Activated CD8-positive, alpha-beta memory T cell treated with anti-CD3 and anti-CD28 coated beads, Interleukin-2, amount 10 ng/mL, durations not matched to agents 7 days and 5 days (primary cell): Measurements from ENCODE around the gene PAK5. TPM values are rescaled to one million over a fixed set of nuclear protein-coding genes. Genes with fewer than 3 reads are reported as not detected.

Source experiments
- ATAC-seq: fragments of 150-1000 bp; cut with Tn5 transposase; one replicate; pipeline ENCODE4 v1.10.0; 2021; ENCODE audit warnings: moderate library complexity
- CTCF ChIA-PET: fragments of 350-600 bp; sonication (Branson Sonifier 250); formaldehyde crosslinking; loops from one replicate; lab custom pipeline; 2021; ENCODE audit warnings: antibody characterized with exemption; lab: Charles Lee
- DNase-seq: peaks from one replicate; pipeline ENCODE4 v3.0.0-alpha.2; 2020
- H3K27ac Mint-ChIP-seq: one replicate; pipeline ENCODE4 v1.8.0; 2021; ENCODE audit warnings: mild to moderate bottlenecking, mixed read lengths
- H3K27me3 Mint-ChIP-seq: one replicate; pipeline ENCODE4 v1.8.0; 2021; ENCODE audit warnings: mixed read lengths
- H3K36me3 Mint-ChIP-seq: one replicate; pipeline ENCODE4 v1.8.0; 2021; ENCODE audit warnings: mild to moderate bottlenecking, mixed read lengths
- H3K4me1 Mint-ChIP-seq: one replicate; pipeline ENCODE4 v1.8.0; 2021; ENCODE audit warnings: mixed read lengths
- H3K4me3 Mint-ChIP-seq: one replicate; pipeline ENCODE4 v1.8.0; 2021; ENCODE audit warnings: mild to moderate bottlenecking, moderate library complexity, mixed read lengths
- H3K9me3 Mint-ChIP-seq: one replicate; pipeline ENCODE4 v1.8.0; 2022; ENCODE audit warnings: low read depth, mixed read lengths
- total RNA-seq, 2 experiments: library from RNA; stranded (reverse); gene quantifications; one replicate each; pipeline ENCODE4 v1.2.3, GENCODE V29; 2021

The PAK5 gene
- total RNA-seq, 2 experiments from 2014 or later, result not detected

DNA sequence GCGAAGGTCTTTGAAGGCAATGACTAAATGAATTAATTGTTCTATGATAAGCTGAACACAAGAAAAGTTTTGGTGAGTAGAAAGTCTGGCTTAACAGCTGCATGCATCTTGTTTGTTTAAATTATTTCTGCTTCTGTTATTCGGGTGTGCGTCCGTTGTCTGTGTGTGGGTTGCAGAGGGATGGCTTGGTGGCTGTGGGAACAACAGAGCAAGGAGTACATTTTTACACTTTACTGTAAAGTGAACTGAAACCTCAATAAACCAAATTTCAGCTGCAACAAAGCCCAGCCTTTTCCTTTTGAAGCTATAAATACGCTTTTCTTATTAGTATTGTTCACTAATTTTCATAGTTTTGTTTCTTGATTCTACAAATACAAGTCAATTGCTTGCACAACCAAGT, 328.0 kb downstream of the PAK5 start:
- CTCF ChIA-PET, result no interaction called here
- no peak for DNase-seq
- Mint-ChIP-seq H3K36me3 (no peaks in the 10 kb centered on the region), H3K27ac (no peak overlapping the region), H3K4me3 (no peak overlapping the region), H3K9me3 (no peaks in the 10 kb centered on the region), H3K27me3 (peaks cover 78% of the 10 kb centered on the region), H3K4me1 (no peaks in the 10 kb centered on the region)
- ATAC-seq, result no peak

DNA sequence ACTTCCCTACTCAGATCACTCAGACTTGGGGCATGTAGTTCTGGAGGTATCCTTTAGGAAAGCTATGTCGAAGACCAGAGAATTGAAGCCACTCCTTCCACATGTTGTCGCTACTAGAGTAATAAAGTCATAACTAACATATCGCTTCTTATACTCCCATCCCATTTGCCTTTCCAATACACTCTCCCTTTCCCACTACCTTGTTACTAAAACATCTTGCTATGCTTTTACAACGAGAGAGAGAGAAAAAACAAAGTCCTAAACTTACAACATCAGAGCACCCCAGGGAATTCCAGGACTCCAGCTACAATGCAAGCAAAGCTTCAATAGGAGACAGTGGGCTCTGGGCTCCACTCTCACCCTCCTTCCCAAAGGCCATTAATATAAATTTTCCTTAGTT, 329.6 kb downstream of the PAK5 start:
- H3K27me3 Mint-ChIP-seq, result peaks cover 66% of the 10 kb centered on the region
- no peaks in the 10 kb centered on the region for H3K9me3 Mint-ChIP-seq
- H3K36me3 Mint-ChIP-seq, result no peaks in the 10 kb centered on the region
- ATAC-seq (no peak), DNase-seq (no peak)
- H3K4me1 Mint-ChIP-seq, result no peaks in the 10 kb centered on the region
- CTCF ChIA-PET, result no interaction called here
- H3K4me3 Mint-ChIP-seq, result no peak overlapping the region
- H3K27ac Mint-ChIP-seq, result no peak overlapping the region

DNA sequence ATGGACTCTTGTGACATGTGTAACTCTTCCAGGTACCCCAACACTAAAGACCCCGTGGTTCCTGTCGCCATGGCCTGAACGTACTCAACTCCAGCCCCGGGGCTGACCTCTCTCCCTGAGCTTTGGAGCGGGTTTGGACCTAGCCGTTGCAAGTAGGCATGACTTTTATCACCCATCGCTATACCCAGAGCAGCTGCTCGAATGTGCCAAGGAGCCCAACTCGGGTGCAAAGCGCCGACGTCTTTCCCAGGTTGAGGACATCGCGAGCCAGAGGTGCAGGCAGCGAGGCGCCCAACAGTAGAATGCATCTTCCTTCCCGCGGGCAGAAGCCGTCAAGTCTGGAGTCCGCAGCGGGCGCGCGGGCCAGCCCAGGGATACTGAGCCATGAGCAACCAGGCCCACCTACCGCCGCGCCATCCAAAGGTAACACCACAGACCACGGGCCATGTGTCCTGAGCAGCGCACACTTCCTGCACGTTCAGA, 330.1 kb downstream of the PAK5 start:
- CTCF ChIA-PET, result no interaction called here
- H3K27me3 Mint-ChIP-seq, result peaks cover 61% of the 10 kb centered on the region
- H3K9me3 Mint-ChIP-seq, result no peaks in the 10 kb centered on the region
- no peaks in the 10 kb centered on the region for H3K4me1 Mint-ChIP-seq
- H3K4me3 Mint-ChIP-seq, result no peak overlapping the region
- no peak for ATAC-seq
- no peak for DNase-seq
- H3K27ac Mint-ChIP-seq, result no peak overlapping the region
- H3K36me3 Mint-ChIP-seq, result no peaks in the 10 kb centered on the region

DNA sequence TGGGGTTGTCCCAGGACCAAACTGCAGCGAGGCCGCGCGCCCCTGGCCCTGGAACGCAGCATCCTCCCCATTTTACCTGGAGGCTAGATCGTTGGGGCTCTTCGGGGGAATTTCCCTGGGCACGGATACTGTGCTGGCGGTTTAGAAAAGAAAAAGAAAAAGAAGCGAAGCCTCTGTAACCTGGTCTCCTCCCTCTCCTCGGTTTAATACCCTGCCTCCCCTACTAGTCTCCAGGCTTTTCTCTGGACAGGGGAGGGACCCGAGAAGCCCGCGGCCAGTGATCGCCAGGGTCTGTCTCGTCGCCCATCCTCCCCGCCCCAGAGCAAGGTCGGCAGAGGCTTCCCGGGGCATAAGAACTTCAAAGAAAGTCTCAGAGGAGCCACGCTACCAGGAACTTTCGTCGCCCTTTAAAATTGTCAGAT, 330.6 kb downstream of the PAK5 start:
- Mint-ChIP-seq H3K36me3 (no peaks in the 10 kb centered on the region), H3K9me3 (no peaks in the 10 kb centered on the region), H3K27ac (no peak overlapping the region), H3K4me1 (no peaks in the 10 kb centered on the region), H3K27me3 (peaks cover 56% of the 10 kb centered on the region), H3K4me3 (no peak overlapping the region)
- no peak for DNase-seq
- CTCF ChIA-PET, result no interaction called here
- ATAC-seq, result no peak

DNA sequence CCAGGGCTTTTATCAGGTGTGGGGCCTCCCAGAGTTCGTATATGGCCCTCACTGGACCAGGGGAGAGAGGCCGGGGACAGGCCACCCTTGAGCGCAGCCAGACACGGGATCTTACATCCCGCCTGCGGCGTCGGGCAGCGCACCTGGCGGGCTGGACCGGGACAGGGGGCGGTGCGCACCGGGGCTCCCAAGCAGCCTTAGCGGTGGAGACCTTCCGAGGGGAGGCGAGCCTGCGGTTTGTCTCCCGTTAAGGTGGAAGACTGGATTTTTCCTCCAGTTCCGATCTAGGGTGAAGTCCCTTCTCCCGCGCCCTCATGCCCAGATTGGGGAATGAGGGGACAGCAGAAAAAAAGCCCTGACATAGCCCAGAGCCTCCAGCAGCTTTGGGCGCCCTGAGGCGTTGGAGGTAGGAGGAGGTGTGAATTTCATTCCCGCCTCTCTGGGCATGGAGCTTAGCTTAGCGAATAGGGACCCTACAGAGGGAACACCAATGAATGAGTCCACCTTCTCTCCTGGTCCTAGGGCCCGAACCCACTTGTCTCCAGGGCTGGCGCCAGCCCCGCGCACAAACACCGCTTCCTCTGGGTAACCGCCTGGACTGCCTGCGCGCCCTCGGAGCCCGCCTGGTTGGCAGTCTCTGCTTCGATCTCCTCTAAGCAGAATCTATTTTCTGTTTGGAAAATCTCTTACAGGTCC, 331.2 kb downstream of the PAK5 start:
- H3K36me3 Mint-ChIP-seq, result no peaks in the 10 kb centered on the region
- CTCF ChIA-PET, result no interaction called here
- H3K27ac Mint-ChIP-seq, result no peak overlapping the region
- H3K4me1 Mint-ChIP-seq, result no peaks in the 10 kb centered on the region
- H3K27me3 Mint-ChIP-seq, result peaks cover 56% of the 10 kb centered on the region
- ATAC-seq (no peak), DNase-seq (no peak)
- no peak overlapping the region for H3K4me3 Mint-ChIP-seq
- H3K9me3 Mint-ChIP-seq, result no peaks in the 10 kb centered on the region

DNA sequence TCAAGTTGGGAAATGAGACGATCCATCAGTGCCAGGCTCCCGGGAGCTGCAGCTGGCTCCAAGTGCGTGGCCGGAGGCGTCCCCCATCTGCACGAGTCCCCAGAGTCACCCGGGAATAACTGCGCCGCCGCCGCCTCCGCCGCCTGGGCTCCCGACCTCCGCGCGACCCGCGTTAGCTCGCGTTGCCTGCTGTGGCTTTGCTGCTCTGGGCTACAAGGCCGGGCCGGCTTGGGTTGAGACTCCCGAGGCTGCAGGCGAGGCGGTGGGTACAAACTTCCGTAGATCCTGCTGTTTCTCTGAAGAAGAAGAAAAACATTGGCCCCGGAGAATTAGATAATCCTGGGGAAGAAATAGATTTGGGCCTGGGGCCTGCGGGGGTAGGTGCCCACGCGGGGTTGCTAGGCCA, 331.9 kb downstream of the PAK5 start:
- H3K27me3 Mint-ChIP-seq, result peaks cover 50% of the 10 kb centered on the region
- ATAC-seq (no peak), DNase-seq (no peak)
- H3K4me3 Mint-ChIP-seq, result no peak overlapping the region
- no peaks in the 10 kb centered on the region for H3K4me1 Mint-ChIP-seq
- no peak overlapping the region for H3K27ac Mint-ChIP-seq
- CTCF ChIA-PET, result no interaction called here
- no peaks in the 10 kb centered on the region for H3K9me3 Mint-ChIP-seq
- no peaks in the 10 kb centered on the region for H3K36me3 Mint-ChIP-seq

DNA sequence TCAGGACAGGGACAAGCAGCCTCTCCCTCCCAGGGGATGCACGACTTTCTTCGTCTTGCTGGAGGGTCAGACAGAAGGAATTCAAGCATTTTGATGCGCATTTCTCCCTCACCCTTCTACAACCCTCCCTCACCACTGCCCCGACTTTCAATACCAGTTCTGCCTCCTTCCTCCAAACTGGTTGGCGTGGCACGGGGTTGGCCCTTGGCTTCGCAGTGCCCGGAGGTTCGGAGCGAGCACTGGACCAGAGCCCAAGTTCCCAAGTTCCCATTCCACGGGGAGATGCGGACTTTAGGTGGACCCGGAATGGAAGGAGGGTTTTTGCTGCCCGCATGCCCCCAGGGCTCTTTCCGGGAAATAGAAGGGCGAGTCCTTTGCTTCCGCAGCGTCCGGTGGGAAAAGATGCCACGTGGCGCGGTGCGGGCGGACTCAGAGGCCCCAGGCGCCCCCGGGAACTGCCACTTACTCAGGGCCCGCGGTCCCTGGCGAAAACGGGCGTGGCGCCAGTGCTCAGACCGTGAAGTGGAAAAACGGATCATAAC, 332.5 kb downstream of the PAK5 start:
- CTCF ChIA-PET, result no interaction called here

DNA sequence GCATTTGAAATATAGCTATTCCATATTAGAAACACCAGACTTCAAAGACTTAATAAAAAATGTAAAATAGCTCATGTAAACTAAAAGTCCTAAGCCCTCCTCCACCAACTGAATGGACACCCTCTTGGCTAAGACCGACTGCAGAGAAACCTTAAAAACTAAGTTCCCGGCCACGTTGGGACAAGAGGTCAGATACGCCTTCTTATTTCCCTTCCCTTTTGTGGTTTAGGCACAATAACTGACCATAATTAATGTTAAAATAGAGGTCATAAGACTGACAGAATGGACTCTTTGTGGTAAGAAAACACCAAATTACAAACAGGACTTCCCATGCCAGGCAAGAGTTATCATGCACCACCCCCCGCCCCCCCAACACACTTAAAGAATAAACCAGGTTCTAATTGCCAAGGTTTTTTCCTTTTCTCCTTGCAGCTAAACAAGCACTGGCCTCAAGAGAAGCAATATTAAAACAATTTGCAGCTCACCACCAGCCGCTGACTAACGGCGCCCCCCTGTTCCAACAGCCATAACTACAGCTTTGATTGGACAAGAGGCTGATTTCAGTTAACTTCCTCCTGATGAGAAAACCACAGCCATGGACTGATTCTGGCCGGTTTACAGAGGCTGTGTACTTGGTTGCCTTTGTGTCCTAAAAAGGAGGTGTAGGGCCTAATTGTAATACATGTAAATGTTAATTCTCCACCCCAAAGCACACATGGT, 335.2 kb downstream of the PAK5 start:
- H3K4me1 Mint-ChIP-seq, result no peaks in the 10 kb centered on the region
- CTCF ChIA-PET, result no interaction called here
- no peaks in the 10 kb centered on the region for H3K9me3 Mint-ChIP-seq
- H3K36me3 Mint-ChIP-seq, result no peaks in the 10 kb centered on the region
- H3K27me3 Mint-ChIP-seq, result peaks cover 24% of the 10 kb centered on the region
- no peak overlapping the region for H3K27ac Mint-ChIP-seq
- no peak overlapping the region for H3K4me3 Mint-ChIP-seq
- DNase-seq (no peak), ATAC-seq (no peak)

More for the DNA sequence above, 332.5 kb downstream of the PAK5 start:
- Mint-ChIP-seq H3K36me3 (no peaks in the 10 kb centered on the region), H3K27ac (no peak overlapping the region), H3K27me3 (peaks cover 44% of the 10 kb centered on the region), H3K4me1 (no peaks in the 10 kb centered on the region), H3K9me3 (no peaks in the 10 kb centered on the region), H3K4me3 (no peak overlapping the region)
- no peak for DNase-seq
- no peak for ATAC-seq

DNA sequence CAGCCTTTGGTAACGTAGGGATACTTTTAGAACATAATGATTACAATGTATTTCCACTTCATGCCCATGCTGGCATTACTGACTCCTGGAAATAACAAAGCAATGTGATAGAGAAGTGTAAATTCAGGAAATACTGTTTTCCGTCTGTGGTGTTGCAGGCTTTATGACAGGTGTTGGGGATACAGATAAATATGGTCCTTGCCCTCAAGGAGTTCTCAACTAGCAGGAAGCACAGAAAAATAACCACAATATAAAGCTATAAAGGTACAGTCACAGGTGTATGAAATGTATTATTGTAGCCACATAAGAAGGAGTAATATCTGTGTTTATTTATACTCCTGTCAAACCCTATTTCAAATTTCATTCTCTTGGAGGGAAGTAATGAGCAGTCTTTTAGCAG, 337.4 kb downstream of the PAK5 start:
- CTCF ChIA-PET, result no interaction called here
- Mint-ChIP-seq H3K36me3 (no peaks in the 10 kb centered on the region), H3K4me3 (no peak overlapping the region), H3K9me3 (no peaks in the 10 kb centered on the region), H3K27ac (no peak overlapping the region), H3K4me1 (no peaks in the 10 kb centered on the region), H3K27me3 (peaks cover 8% of the 10 kb centered on the region)
- ATAC-seq, result no peak
- DNase-seq, result no peak

DNA sequence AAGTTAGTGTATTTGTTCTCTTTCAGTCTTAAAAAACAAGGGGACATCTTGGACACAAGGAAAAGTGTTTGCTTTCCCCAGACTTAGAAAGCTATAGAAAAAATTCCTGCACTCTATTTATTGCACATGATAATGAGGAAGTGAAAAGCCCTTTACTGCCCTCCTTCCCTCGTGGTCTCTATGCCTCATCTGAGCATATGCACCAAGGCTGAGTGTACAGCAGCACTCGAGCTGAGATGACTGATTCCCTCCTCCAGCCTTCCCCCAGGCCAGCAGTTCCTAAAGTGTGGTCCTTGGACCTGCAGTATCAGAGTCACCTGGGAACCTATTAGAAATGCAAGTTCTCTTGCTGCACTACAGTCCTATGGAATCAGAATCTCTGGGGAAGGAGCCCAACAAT, 338.8 kb downstream of the PAK5 start:
- H3K27me3 Mint-ChIP-seq, result no peaks in the 10 kb centered on the region
- no peak overlapping the region for H3K27ac Mint-ChIP-seq
- H3K9me3 Mint-ChIP-seq, result no peaks in the 10 kb centered on the region
- H3K36me3 Mint-ChIP-seq, result no peaks in the 10 kb centered on the region
- H3K4me3 Mint-ChIP-seq, result no peak overlapping the region
- CTCF ChIA-PET, result no interaction called here
- ATAC-seq (no peak), DNase-seq (no peak)
- no peaks in the 10 kb centered on the region for H3K4me1 Mint-ChIP-seq

DNA sequence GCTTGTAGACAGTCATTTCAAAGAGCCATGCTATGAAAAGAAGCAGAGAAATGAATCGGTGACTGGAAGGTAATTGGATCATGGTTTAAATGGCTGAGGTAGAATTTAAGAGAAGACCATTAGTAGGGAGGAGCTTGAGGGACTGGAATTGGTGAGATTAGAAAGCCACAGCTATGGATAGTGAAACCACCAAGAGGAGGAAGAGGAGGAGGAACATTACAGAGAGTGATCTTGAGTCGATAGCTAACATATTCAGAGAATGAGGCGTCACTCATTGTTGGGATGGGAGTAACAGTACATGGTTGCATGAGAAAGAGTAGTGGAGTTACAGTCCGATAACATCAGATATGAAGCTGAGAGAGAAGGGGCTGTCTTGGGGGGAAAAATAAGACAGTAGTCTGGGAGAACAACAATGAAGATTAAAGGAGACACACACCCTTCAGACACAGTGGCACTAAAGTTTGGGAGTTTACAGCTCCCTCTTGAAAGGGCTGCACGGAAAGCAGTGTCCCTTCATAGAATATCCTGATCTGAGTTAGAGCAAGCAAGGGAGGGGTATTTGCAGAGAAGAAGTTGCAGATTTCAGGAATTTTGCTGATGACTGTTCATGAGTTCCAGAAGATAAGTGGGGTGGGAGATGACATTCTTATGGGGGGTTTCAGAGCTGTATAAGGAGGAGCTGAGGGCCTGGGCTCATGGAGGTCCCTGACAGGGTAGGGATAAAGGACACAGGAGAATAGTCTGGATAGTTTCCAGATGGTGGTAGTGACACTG, 339.6 kb downstream of the PAK5 start:
- no peak for ATAC-seq
- no peaks in the 10 kb centered on the region for H3K27me3 Mint-ChIP-seq
- no peaks in the 10 kb centered on the region for H3K4me1 Mint-ChIP-seq
- no peak overlapping the region for H3K4me3 Mint-ChIP-seq
- no peaks in the 10 kb centered on the region for H3K36me3 Mint-ChIP-seq
- peaks cover 2% of the 10 kb centered on the region for H3K9me3 Mint-ChIP-seq
- DNase-seq, result no peak
- H3K27ac Mint-ChIP-seq, result no peak overlapping the region
- CTCF ChIA-PET, result no interaction called here

DNA sequence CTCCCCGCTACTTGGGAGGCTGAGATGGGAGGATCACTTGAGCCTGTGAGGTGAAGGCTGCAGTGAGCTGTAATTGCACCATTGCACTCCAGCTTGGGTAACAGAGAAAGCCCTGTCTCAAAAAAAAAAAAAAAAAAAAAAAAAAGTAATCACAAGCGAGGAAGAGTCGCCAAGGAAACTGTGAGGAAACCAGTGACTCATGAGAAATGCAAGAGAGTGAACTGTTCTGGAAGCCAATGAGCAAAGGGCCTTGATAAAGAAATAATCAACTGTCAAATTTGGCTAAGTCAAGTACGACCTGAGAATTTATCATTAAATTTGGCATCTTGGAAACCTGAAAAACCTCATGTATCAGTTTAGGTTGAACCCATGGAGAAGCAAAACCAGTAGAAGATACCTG, 340.6 kb downstream of the PAK5 start:
- Mint-ChIP-seq H3K27ac (no peak overlapping the region), H3K9me3 (peaks cover 2% of the 10 kb centered on the region), H3K36me3 (no peaks in the 10 kb centered on the region), H3K27me3 (no peaks in the 10 kb centered on the region), H3K4me3 (no peak overlapping the region), H3K4me1 (no peaks in the 10 kb centered on the region)
- CTCF ChIA-PET, result no interaction called here
- ATAC-seq (no peak), DNase-seq (no peak)

DNA sequence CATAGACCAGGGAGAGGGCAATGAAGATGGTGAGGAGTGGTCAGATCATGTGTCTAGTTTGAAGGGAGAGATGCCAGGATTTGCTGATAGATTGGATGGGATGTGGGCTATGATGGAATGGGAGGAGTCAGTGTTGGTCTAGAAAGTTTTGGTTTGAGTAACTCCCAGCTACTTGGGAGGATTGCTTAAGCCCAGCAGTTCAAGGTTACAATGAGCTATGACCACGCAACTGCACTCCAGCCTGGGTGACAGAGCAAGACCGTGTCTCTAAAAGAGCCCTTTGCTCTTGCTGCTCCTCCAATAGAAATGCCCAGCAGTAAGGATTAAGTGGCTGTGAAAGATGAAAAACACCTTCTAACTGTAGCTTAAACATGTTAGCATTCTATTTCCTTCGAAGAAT, 342.7 kb downstream of the PAK5 start:
- Mint-ChIP-seq H3K9me3 (peaks cover 2% of the 10 kb centered on the region), H3K4me3 (no peak overlapping the region), H3K36me3 (no peaks in the 10 kb centered on the region), H3K27me3 (no peaks in the 10 kb centered on the region), H3K27ac (no peak overlapping the region), H3K4me1 (no peaks in the 10 kb centered on the region)
- CTCF ChIA-PET, result no interaction called here
- DNase-seq, result no peak
- no peak for ATAC-seq
